NCI-H1105 treated with DMSO at 0.1 percent for 48 hours (cell line): ENCODE results near the gene C1orf226.
"Not testable (repeated sequence)": the region's sequence is repeated elsewhere in the genome, so short reads cannot be mapped to it uniquely, and the experiment has no call there.

Experiments
- DNase-seq: peaks from one replicate; lab custom pipeline; 2025; lab: John Stamatoyannopoulos, UW

C1orf226 gene

GRCh38 chr1:162405800-162406199 lies 24.3 kb downstream of the C1orf226 start:
- no peak for DNase-seq

- DNase-seq: no peak
Observed at GRCh38 chr1:162406811-162407210, 25.3 kb downstream of the C1orf226 start.

- no peak for DNase-seq
Observed at GRCh38 chr1:162407539-162407938, 26.0 kb downstream of the C1orf226 start.

GRCh38 chr1:162412002-162412401 lies 30.5 kb downstream of the C1orf226 start, which contains the start of gene SH2D1B:
SH2D1B (minus strand) TSS chr1:162412136; CDS start chr1:162412016, 120 bp downstream.
- DNase-seq: no peak

GRCh38 chr1:162416215-162416614 lies 34.7 kb downstream of the C1orf226 start:
- DNase-seq: no peak

GRCh38 chr1:162416909-162417308 lies 35.4 kb downstream of the C1orf226 start:
- DNase-seq: no peak

GRCh38 chr1:162417650-162418049 lies 36.1 kb downstream of the C1orf226 start:
- no peak for DNase-seq

- not testable (repeated sequence) for DNase-seq
Observed at GRCh38 chr1:162418584-162418983, 37.1 kb downstream of the C1orf226 start.

GRCh38 chr1:162419450-162419931 lies 38.0 kb downstream of the C1orf226 start:
- DNase-seq: not testable (repeated sequence)

GRCh38 chr1:162420120-162420519 lies 38.6 kb downstream of the C1orf226 start:
- DNase-seq: no peak

GRCh38 chr1:162421258-162422164 lies 40.0 kb downstream of the C1orf226 start:
- no peak for DNase-seq

GRCh38 chr1:162422662-162423375 lies 41.3 kb downstream of the C1orf226 start:
- no peak for DNase-seq

GRCh38 chr1:162430583-162430982 lies 49.1 kb downstream of the C1orf226 start:
- DNase-seq: no peak

- not testable (repeated sequence) for DNase-seq
Observed at GRCh38 chr1:162432977-162433713, 51.6 kb downstream of the C1orf226 start.
